Mammary epithelial cell (primary cell): ENCODE data around the gene CFAP69.

Experiments used
- CTCF ChIP-seq, 2 donors: IDR thresholded peaks in 1 of 2; conservative IDR thresholded peaks in 1 of 2; 2 replicates each; pipeline ENCODE4 v1.5.1; 2011 to 2012; ENCODE audit warnings: inconsistent platforms in 2 of 2, low read length in 2 of 2, mild to moderate bottlenecking in 2 of 2, control low read depth in 1 of 2, low read depth in 1 of 2; ENCODE audit not compliant: insufficient read depth in 1 of 2; ENCODE audit errors: extremely low read depth in 1 of 2
- EZH2 ChIP-seq: IDR thresholded peaks from 2 replicates; pipeline ENCODE4 v1.6.1; 2012; ENCODE audit warnings: low read length, inconsistent platforms, borderline replicate concordance

GRCh38 chr7:90303241-90303640 is 58.3 kb downstream of the CFAP69 start:
- TF ChIP-seq CTCF (conservative IDR thresholded peaks at IDR 0.05 in 1 of 2, IDR thresholded peaks at IDR 0.05 in 1 of 2; ENCODE audit: extremely low read depth in 1 of 2, insufficient read depth in 1 of 2, low read depth in 1 of 2, low read length in 2 of 2) (no peak), EZH2 (no peak)
